ENCODE data around the gene EFS. TPM values are rescaled to one million over a fixed set of nuclear protein-coding genes. Genes with fewer than 3 reads are reported as not detected.
A peak's percentile ranks its signal among the peaks of the same experiment; 100 is the strongest.
"Not testable (repeated sequence)": the region's sequence is repeated elsewhere in the genome, so short reads cannot be mapped to it uniquely, and the experiment has no call there.

EFS gene
- polyA plus RNA-seq, 1 donor from 2014 or later = not detected

GRCh38 chr14:23348297-23348655, 16.7 kb downstream of the EFS start:
- H3K27ac Mint-ChIP-seq = no peak overlapping the region
- no peaks in the 10 kb centered on the region for H3K36me3 Mint-ChIP-seq
- peaks cover 4 to 10% (median 7%) of the 10 kb centered on the region in 3 donors for H3K4me1 Mint-ChIP-seq
- peaks cover 21% of the 10 kb centered on the region for H3K27me3 Mint-ChIP-seq
- no peak overlapping the region for H3K4me3 Mint-ChIP-seq
- peaks cover 0 to 1% (median 0%) of the 10 kb centered on the region in 3 donors for H3K9me3 Mint-ChIP-seq

GRCh38 chr14:23347406-23348296, 17.3 kb downstream of the EFS start:
- Mint-ChIP-seq H3K27ac (no peak overlapping the region), H3K4me3 (no peak overlapping the region), H3K4me1 (peaks cover 4 to 9% (median 4%) of the 10 kb centered on the region in 3 donors), H3K36me3 (no peaks in the 10 kb centered on the region), H3K27me3 (peaks cover 16% of the 10 kb centered on the region), H3K9me3 (peaks cover 0 to 1% (median 0%) of the 10 kb centered on the region in 3 donors)

GRCh38 chr14:23346693-23347405, 18.1 kb downstream of the EFS start:
- Mint-ChIP-seq H3K4me3 (no peak overlapping the region), H3K36me3 (no peaks in the 10 kb centered on the region), H3K27ac (no peak overlapping the region), H3K27me3 (peaks cover 15% of the 10 kb centered on the region), H3K4me1 (peaks cover 4 to 9% (median 4%) of the 10 kb centered on the region in 3 donors), H3K9me3 (peaks cover 0 to 1% (median 0%) of the 10 kb centered on the region in 3 donors)

- Mint-ChIP-seq H3K27ac (no peak overlapping the region), H3K36me3 (no peaks in the 10 kb centered on the region), H3K4me1 (peaks cover under 1 to 7% (median 1%) of the 10 kb centered on the region in 3 donors), H3K4me3 (no peak overlapping the region), H3K27me3 (peaks cover 13% of the 10 kb centered on the region), H3K9me3 (peaks cover 0 to 1% (median 0%) of the 10 kb centered on the region in 3 donors)
These were observed 18.8 kb downstream of the EFS start for GRCh38 chr14:23345987-23346692.

- peaks cover 0 to 4% (median 0%) of the 10 kb centered on the region in 3 donors for H3K4me1 Mint-ChIP-seq
- H3K27me3 Mint-ChIP-seq = peaks cover 7% of the 10 kb centered on the region
- H3K36me3 Mint-ChIP-seq = peaks cover 2% of the 10 kb centered on the region
- peaks cover 0 to 4% (median 4%) of the 10 kb centered on the region in 3 donors for H3K9me3 Mint-ChIP-seq
- no peak overlapping the region for H3K27ac Mint-ChIP-seq
- no peak overlapping the region for H3K4me3 Mint-ChIP-seq
These were observed 20.5 kb downstream of the EFS start for GRCh38 chr14:23344481-23344880.

GRCh38 chr14:23339506-23340268, 25.3 kb downstream of the EFS start:
- Mint-ChIP-seq H3K9me3 (peaks cover 0 to 9% (median 9%) of the 10 kb centered on the region in 3 donors), H3K27me3 (peaks cover 19% of the 10 kb centered on the region)

GRCh38 chr14:23335623-23336022, 29.3 kb downstream of the EFS start:
- peaks cover 17% of the 10 kb centered on the region for H3K27me3 Mint-ChIP-seq
- H3K4me1 Mint-ChIP-seq = no peaks in the 10 kb centered on the region
- H3K4me3 Mint-ChIP-seq = no peak overlapping the region
- no peak overlapping the region for H3K27ac Mint-ChIP-seq
- H3K9me3 Mint-ChIP-seq = peaks cover 0 to 9% (median 9%) of the 10 kb centered on the region in 3 donors
- peaks cover 2% of the 10 kb centered on the region for H3K36me3 Mint-ChIP-seq

More at GRCh38 chr14:23339506-23340268, 25.3 kb downstream of the EFS start:
- Mint-ChIP-seq H3K4me3 (no peak overlapping the region), H3K36me3 (peaks cover 2% of the 10 kb centered on the region), H3K4me1 (no peaks in the 10 kb centered on the region), H3K27ac (no peak overlapping the region)

GRCh38 chr14:23327947-23328744, 36.8 kb downstream of the EFS start:
- peaks cover 4 to 12% (median 6%) of the 10 kb centered on the region in 3 donors for H3K4me1 Mint-ChIP-seq
- H3K27me3 Mint-ChIP-seq = no peaks in the 10 kb centered on the region
- H3K27ac Mint-ChIP-seq = peak overlapping the region in 2 of 3 donors; percentile 39 to 48
- H3K4me3 Mint-ChIP-seq = peak overlapping the region in 1 of 4 donors; percentile 59
- H3K36me3 Mint-ChIP-seq = no peaks in the 10 kb centered on the region
- no peaks in the 10 kb centered on the region for H3K9me3 Mint-ChIP-seq

- Mint-ChIP-seq H3K36me3 (no peaks in the 10 kb centered on the region), H3K27ac (no peak overlapping the region), H3K4me1 (peaks cover 16 to 25% (median 16%) of the 10 kb centered on the region in 3 donors), H3K9me3 (no peaks in the 10 kb centered on the region), H3K4me3 (peak overlapping the region in 1 of 4 donors; percentile 10), H3K27me3 (no peaks in the 10 kb centered on the region)
These were observed 38.3 kb downstream of the EFS start for GRCh38 chr14:23326491-23327332.

- Mint-ChIP-seq H3K4me1 (peaks cover 16 to 27% (median 16%) of the 10 kb centered on the region in 3 donors), H3K4me3 (peak overlapping the region in 1 of 4 donors; percentile 43)
- not testable (repeated sequence) for H3K27me3 Mint-ChIP-seq, H3K9me3 Mint-ChIP-seq, H3K27ac Mint-ChIP-seq, H3K36me3 Mint-ChIP-seq
These were observed 39.2 kb downstream of the EFS start for GRCh38 chr14:23325746-23326145.

GRCh38 chr14:23324993-23325392, 40.0 kb downstream of the EFS start:
- H3K4me1 Mint-ChIP-seq = peaks cover 16 to 27% (median 24%) of the 10 kb centered on the region in 3 donors
- no peaks in the 10 kb centered on the region for H3K27me3 Mint-ChIP-seq
- peaks cover 2% of the 10 kb centered on the region for H3K36me3 Mint-ChIP-seq
- H3K27ac Mint-ChIP-seq = no peak overlapping the region
- H3K4me3 Mint-ChIP-seq = no peak overlapping the region
- peaks cover 0 to 1% (median 0%) of the 10 kb centered on the region in 3 donors for H3K9me3 Mint-ChIP-seq

GRCh38 chr14:23324455-23324846, 40.5 kb downstream of the EFS start:
- Mint-ChIP-seq H3K36me3 (peaks cover 4% of the 10 kb centered on the region), H3K4me1 (peaks cover 16 to 29% (median 27%) of the 10 kb centered on the region in 3 donors), H3K4me3 (peak overlapping the region in 1 of 4 donors; percentile 9), H3K9me3 (peaks cover 0 to 1% (median 0%) of the 10 kb centered on the region in 3 donors), H3K27me3 (no peaks in the 10 kb centered on the region), H3K27ac (no peak overlapping the region)
